Endothelial cell of umbilical vein (primary cell): ENCODE results near the gene PPFIA1. TPM values are rescaled to one million over a fixed set of nuclear protein-coding genes. Genes with fewer than 3 reads are reported as not detected.

Experiments used
- BruUV-seq: library from RNA; stranded (reverse); fragments of 400-500 nt; replicated peaks from 2 replicates; lab custom pipeline; 2021; lab: Mats Ljungman, UMichigan
- CTCF ChIA-PET: fragments of 300-600, 350-600 bp; sonication (Branson Sonifier 250); formaldehyde crosslinking; loops from one replicate; lab custom pipeline; 2021; ENCODE audit warnings: antibody characterized with exemption, inconsistent platforms; lab: Charles Lee
- POLR2A ChIA-PET: fragments of 300-600, 350-600 bp; sonication (Branson Sonifier 250); formaldehyde crosslinking; loops from one replicate; lab custom pipeline; 2021; ENCODE audit warnings: antibody characterized with exemption, inconsistent platforms; lab: Charles Lee
- DNase-seq: peaks from one replicate; pipeline ENCODE4 v3.0.0-alpha.2; 2011; ENCODE audit warnings: low read depth, low spot score
- FAIRE-seq: peaks from 2 replicates; lab custom pipeline; 2011; peaks lifted over from hg19 to GRCh38; lab: Jason Lieb, UNC
- H2AFZ ChIP-seq: 2 replicates; pipeline ENCODE4 v1.6.0; 2012; ENCODE audit warnings: low read depth, low read length, control low read depth, inconsistent platforms
- H3K27ac ChIP-seq: 2 replicates; pipeline ENCODE4 v1.5.1; 2011; ENCODE audit warnings: low read depth, mild to moderate bottlenecking, control low read depth, low read length, moderate library complexity; ENCODE audit not compliant: insufficient read depth
- H3K27me3 ChIP-seq, 2 experiments: 2 replicates each; pipeline versions ENCODE4 v1.6.0 to v1.6.1; 2011; ENCODE audit warnings: low read length in 2 of 2, mixed read lengths in 1 of 2; ENCODE audit not compliant: control insufficient read depth in 2 of 2, insufficient read depth in 2 of 2
- H3K36me3 ChIP-seq, 2 experiments: 2 replicates in 1 of 2; 3 replicates in 1 of 2; pipeline ENCODE4 v1.5.1; 2011; ENCODE audit warnings: low read length in 2 of 2, mild to moderate bottlenecking in 1 of 2, moderate library complexity in 1 of 2; ENCODE audit not compliant: control insufficient read depth in 2 of 2, insufficient read depth in 2 of 2; ENCODE audit errors: extremely low read depth in 1 of 2
- H3K4me1 ChIP-seq: 3 replicates; pipeline ENCODE4 v1.5.1; 2011; ENCODE audit warnings: mild to moderate bottlenecking, low read length; ENCODE audit not compliant: control insufficient read depth, insufficient read depth; ENCODE audit errors: extremely low read depth
- H3K4me2 ChIP-seq: 2 replicates; pipeline ENCODE4 v1.6.1; 2011; ENCODE audit warnings: low read length, control low read depth, mixed read lengths; ENCODE audit not compliant: insufficient read depth
- H3K4me3 ChIP-seq, 3 experiments: fragments of 200-600 bp in 1 of 3; sonication (generic), shearing (Covaris generic) in 1 of 3; replicated peaks in 1 of 3; 2 replicates each; pipeline ENCODE4 v1.5.1; 2011 to 2016; ENCODE audit warnings: control low read depth in 3 of 3, low read length in 3 of 3, mild to moderate bottlenecking in 2 of 3, inconsistent platforms in 1 of 3, low read depth in 1 of 3, moderate library complexity in 1 of 3; ENCODE audit not compliant: insufficient read depth in 1 of 3
- H3K79me2 ChIP-seq: 2 replicates; pipeline ENCODE4 v1.6.0; 2012; ENCODE audit warnings: low read length, inconsistent platforms; ENCODE audit not compliant: control insufficient read depth, insufficient read depth
- H3K9ac ChIP-seq: replicated peaks from 2 replicates; pipeline ENCODE3; 2011; ENCODE audit warnings: low read length, control low read depth; ENCODE audit not compliant: insufficient read depth; ENCODE audit errors: extremely low read depth
- H3K9me1 ChIP-seq: replicated peaks from 3 replicates; pipeline ENCODE4 v1.6.0; 2011; ENCODE audit warnings: mild to moderate bottlenecking, low read length; ENCODE audit not compliant: control insufficient read depth, insufficient read depth; ENCODE audit errors: extremely low read depth
- H3K9me3 ChIP-seq: replicated peaks from 2 replicates; pipeline ENCODE4 v1.5.1; 2012; ENCODE audit warnings: low read length, inconsistent platforms; ENCODE audit not compliant: control insufficient read depth, insufficient read depth
- H4K20me1 ChIP-seq: replicated peaks from 2 replicates; pipeline ENCODE3; 2011; ENCODE audit warnings: mild to moderate bottlenecking, low read length; ENCODE audit not compliant: control insufficient read depth, insufficient read depth; ENCODE audit errors: extremely low read depth
- CTCF ChIP-seq, 2 donors: IDR thresholded peaks; 1 replicate in 1 of 2; 2 replicates in 1 of 2; pipeline ENCODE4 v1.5.1; 2011; ENCODE audit warnings: low read length in 2 of 2, mild to moderate bottlenecking in 2 of 2, moderate library complexity in 2 of 2, control low read depth in 1 of 2, inconsistent platforms in 1 of 2, low read depth in 1 of 2; ENCODE audit not compliant: insufficient read depth in 1 of 2; ENCODE audit errors: extremely low read depth in 1 of 2
- EZH2 ChIP-seq: IDR thresholded peaks from 2 replicates; pipeline ENCODE4 v1.6.1; 2012; ENCODE audit warnings: borderline replicate concordance, low read depth, mild to moderate bottlenecking, moderate library complexity, low read length, inconsistent platforms; ENCODE audit not compliant: severe bottlenecking
- FOS ChIP-seq: IDR thresholded peaks from 2 replicates; pipeline ENCODE4 v1.6.1; 2011; ENCODE audit warnings: mild to moderate bottlenecking, low read length, moderate library complexity, borderline replicate concordance; ENCODE audit not compliant: insufficient read depth
- GATA2 ChIP-seq: IDR thresholded peaks from 2 replicates; pipeline ENCODE4 v1.7.0; 2011; ENCODE audit warnings: low read depth, mild to moderate bottlenecking, moderate library complexity, mixed read lengths, low read length; ENCODE audit not compliant: insufficient read length, insufficient read depth
- JUN ChIP-seq: IDR thresholded peaks from 2 replicates; pipeline ENCODE4 v1.6.1; 2011; ENCODE audit warnings: borderline replicate concordance, low read depth; ENCODE audit not compliant: insufficient read length, insufficient read depth
- MYC ChIP-seq: IDR thresholded peaks from one replicate; pipeline ENCODE4 v1.6.1; 2011; ENCODE audit warnings: mild to moderate bottlenecking, low read depth, low read length
- POLR2A ChIP-seq: IDR thresholded peaks from 2 replicates; pipeline ENCODE4 v1.6.1; 2012; ENCODE audit warnings: low read depth, mild to moderate bottlenecking, control low read depth, low read length
- POLR2AphosphoS5 ChIP-seq: IDR thresholded peaks from 2 replicates; pipeline ENCODE4 v1.6.1; 2012; ENCODE audit warnings: low read depth, mild to moderate bottlenecking, control low read depth, low read length, moderate library complexity; ENCODE audit not compliant: insufficient read depth
- dilution Hi-C: fragments of 300-500 bp; cut with MboI; formaldehyde crosslinking; loops from one replicate; pipeline ENCODE4 v1.15.0; 2019; ENCODE audit warnings: low sequenced_read_pairs; ENCODE audit not compliant: extremely low pct_ligation_motif_present
- intact Hi-C: fragments of 100-400 bp; cut with micrococcal nuclease; formaldehyde crosslinking; loops from one replicate; pipeline ENCODE4 v1.10.0; 2022
- polyA plus RNA-seq, 4 experiments: library from polyadenylated mRNA; depleted of rRNA in 3 of 4; stranded (reverse) in 3 of 4; unstranded in 1 of 4; fragments of >200 nt; gene quantifications; 2 replicates each; pipeline versions ENCODE4 v1.2.1 to v1.2.3, GENCODE V29; 2011 to 2012; ENCODE audit warnings: missing spikeins in 1 of 4
- total RNA-seq: library from RNA; stranded (reverse); gene quantifications from 2 replicates; pipeline ENCODE4 v1.2.3, GENCODE V29; 2021
- TF ChIP-seq, protein P1 (sequence below): IDR thresholded peaks from 2 replicates; pipeline ENCODE4 v1.6.1; 2011; ENCODE audit not compliant: insufficient read depth, insufficient read length

PPFIA1 gene
- total and polyA plus RNA-seq, 2 donors (not counting 3 experiments of a cell fraction or from before 2014, with no cell fraction given): 44.3 to 60.9 TPM

DNA sequence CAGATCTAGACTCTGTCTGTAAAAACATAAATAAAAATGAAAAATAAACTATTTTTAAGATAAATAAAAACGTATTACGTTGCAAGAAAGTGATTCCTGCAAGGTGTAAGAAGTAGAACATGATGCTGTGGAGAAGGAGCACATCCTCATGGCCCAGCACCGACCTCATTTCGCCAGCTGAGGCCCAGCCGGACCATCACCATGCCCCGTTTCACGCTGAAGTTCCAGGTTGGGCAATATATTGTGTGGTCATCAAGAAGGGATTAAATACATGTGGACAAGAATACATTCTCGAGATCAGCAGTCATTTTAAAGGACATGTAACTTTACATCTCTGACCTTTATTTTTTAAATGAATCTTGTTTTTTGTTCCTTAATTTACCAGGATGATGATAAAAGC is 107.2 kb downstream of the PPFIA1 start:
- H3K4me3 ChIP-seq: no peak overlapping the region
- no peaks in the 10 kb centered on the region for H3K27me3 ChIP-seq
- no peaks in the 10 kb centered on the region for H3K4me1 ChIP-seq
- H3K9me1 ChIP-seq: no peaks in the 10 kb centered on the region
- TF ChIP-seq JUN: no peak
- no peak for TF ChIP-seq POLR2AphosphoS5
- TF ChIP-seq CTCF (IDR thresholded peaks at IDR 0.05; ENCODE audit: extremely low read depth in 1 of 2, insufficient read depth in 1 of 2, low read depth in 1 of 2, low read length in 2 of 2): no peak
- no peak for TF ChIP-seq MYC
- TF ChIP-seq POLR2A: no peak
- no peak for TF ChIP-seq GATA2
- TF ChIP-seq, protein P1, sequence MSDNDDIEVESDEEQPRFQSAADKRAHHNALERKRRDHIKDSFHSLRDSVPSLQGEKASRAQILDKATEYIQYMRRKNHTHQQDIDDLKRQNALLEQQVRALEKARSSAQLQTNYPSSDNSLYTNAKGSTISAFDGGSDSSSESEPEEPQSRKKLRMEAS: no peak
- no peak for TF ChIP-seq EZH2
- no peak for TF ChIP-seq FOS
- no TSS peak for BruUV-seq
- H3K27ac ChIP-seq: no peak overlapping the region
- FAIRE-seq: no peak
- no peaks in the 10 kb centered on the region for H3K79me2 ChIP-seq
- no peaks in the 10 kb centered on the region for H3K9me3 ChIP-seq
- H3K36me3 ChIP-seq: peaks cover 10 to 18% of the 10 kb centered on the region in 2 experiments
- CTCF ChIA-PET: interaction anchor here (2.1 kb wide), 1 partner anchor 11 kb away, joined by 9 read pairs; no protein-coding TSS in a partner anchor
- no peak for DNase-seq
- H3K4me2 ChIP-seq: no peak overlapping the region
- H4K20me1 ChIP-seq: no peaks in the 10 kb centered on the region
- H2AFZ ChIP-seq: no peak overlapping the region
- dilution Hi-C loops (no loop called here), intact Hi-C loops (no loop called here)
- H3K9ac ChIP-seq: no peak overlapping the region
- POLR2A ChIA-PET: no interaction called here
